GM21515 (cell line): ENCODE measurements around the gene SLC12A8.

Source experiments
- ATAC-seq: cut with Tn5 transposase; IDR thresholded peaks from one replicate; pipeline ENCODE4 v1.9.1; 2021; ENCODE audit not compliant: unreplicated experiment

Gene SLC12A8

DNA sequence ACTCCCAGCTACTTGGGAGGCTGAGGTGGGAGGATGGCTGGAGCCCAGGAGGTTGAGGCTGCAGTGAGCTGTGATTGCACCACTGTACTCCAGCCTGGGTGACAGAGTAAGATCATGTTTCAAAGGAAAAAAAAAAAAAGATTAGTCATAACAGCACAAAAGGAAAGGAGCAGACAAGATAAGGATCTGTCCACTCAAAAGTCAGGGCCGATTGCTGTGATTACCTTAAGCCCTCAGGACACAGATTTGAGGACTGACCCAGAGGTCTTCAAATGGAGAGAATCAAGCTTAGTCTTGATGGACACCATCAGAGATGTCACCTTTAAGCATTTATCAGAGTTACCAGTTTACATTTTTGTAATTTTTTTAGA is 132.9 kb downstream of the SLC12A8 start:
- ATAC-seq: no peak

DNA sequence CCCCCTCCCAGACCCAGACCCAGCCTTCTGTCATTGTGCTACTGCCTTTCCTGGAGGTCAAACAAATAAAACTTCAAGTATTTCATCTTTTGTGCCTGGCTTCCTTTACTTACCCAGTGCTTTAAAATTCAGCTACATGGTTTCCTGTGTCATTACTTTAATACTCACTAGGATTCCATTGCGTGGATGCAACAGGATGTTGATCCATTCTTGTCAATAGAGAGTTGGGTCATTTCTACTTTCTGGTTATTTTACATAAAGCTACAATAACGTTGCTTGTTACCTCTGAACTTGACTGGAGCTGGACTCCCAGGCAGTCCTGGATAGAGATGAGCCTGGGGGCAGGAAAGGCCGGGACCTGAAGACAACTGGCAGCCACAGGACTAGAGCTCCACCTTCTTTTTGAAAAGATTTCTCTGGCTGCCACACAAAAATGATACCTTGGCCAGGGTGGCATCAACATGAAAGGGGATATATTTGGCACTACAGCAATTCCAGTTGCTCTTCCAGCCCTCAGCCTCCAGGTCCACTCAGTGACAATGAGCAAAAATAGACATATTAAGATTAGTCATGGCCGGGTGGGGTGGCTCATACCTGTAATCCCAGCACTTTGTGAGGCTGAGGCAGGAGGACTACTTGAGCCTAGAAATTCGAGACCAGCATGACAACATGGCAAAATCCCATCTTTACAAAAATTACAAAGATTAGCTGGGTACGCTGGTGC is 133.4 kb downstream of the SLC12A8 start:
- ATAC-seq: no peak

DNA sequence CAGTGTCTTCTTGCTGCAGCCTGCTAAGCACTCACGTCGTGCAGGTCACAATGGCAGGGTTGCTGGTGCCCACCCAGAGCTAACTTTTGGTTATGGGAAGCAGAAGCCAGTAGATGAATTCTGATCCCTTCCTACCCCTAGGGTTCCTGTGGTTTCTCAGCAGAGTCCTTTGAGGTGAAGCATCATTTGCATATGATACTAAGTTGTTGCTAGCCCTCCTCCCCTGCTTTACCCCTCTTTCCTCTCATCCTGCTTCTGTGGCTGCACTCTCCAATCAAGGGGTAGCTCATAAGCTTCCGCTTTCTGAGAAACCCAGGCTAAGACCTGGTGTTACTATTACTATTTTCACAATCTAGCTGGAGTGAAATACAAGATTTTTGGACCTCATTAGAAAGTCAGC is 134.7 kb downstream of the SLC12A8 start:
- ATAC-seq: no peak

DNA sequence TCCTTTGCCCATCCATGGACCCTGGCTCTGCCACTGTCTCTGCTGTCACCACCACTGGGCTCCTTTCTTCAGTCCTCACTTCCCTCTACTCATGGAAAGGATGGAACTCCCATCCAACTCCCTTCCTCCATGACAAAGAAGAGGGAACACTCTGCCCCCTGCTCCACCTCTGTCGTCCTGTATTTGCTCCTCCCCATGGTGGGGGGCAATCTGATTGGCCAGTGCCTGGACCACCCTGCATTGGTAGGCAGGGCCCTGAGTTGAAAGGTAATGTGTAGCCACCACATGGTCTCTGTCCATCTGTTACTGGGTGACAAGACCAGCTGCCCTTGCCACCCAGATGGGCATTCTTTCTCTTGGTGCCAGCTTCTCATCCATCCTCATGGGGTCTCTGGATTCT is 136.1 kb downstream of the SLC12A8 start:
- ATAC-seq: no peak

DNA sequence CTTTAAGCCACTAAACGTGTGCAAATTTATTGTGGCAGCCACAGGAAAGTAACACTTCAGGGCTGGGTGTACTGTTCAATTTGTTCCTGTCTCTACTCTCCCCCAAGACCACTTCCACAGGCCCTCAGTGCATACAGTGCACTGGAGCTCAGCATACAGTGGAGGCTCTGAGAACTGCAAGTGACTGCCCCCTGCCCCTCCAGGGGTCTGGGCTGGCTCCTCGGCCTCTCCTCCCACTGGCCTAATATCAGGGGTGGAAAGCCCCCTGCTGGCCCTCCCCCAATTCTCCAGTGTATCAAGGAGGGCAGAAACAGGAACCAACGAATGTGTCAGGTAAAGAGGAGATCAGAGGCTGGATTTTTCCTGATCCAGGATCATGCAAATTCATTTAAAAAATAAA is 136.8 kb downstream of the SLC12A8 start:
- ATAC-seq: no peak

DNA sequence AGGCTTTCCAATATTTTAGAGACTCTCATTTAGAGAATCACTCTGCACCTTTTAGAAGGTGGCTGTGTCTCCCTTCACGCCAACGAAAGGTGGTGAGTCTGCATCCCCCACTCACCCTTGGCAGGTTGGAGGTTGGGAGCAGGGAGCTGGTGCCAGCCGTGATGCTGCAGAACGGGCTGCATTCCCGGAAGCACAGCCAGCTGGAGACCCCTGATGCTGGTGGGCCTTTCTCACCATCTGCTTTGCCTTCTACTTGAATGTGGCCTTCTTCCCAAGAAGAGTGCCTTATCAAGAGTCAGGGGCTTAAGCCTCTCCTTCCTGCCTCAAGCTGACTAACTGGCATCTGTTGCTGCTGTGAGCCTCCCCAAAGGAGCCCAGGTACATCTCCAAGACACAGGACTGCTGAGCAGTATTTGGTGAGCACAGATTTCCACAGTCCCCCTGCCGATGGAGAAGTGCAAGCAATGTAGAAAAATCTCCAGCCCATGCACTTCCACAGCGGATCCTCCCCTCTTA is 139.1 kb downstream of the SLC12A8 start:
- no peak for ATAC-seq

DNA sequence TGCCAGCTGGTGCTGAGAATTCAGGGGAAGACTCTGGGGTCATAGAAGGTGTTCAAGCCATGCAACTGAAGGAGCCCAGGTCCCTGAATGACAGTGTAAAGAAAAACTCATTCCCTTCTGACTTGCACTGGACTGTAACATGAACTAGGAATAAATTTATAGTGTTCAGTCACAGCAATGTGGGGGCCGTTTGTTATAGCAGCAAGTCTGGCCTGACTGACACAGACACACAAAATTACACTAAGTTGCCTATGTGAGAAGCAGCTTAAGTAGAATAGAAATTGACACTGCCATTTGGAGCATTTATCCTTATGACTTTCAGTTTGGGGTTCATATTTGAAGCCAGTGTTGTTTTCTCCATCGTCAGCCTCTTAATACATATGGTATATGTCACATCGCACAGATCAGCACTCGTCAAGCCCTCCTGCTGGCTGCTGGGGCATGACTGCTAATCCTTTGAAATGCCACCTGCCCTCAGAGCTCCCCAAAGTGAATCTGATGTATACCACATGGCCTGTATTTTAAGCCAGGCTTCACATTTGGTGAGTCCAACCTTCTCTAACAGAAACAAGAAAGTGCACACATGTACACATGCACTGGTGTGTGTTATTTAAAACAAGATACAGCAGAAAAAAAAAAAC is 139.7 kb downstream of the SLC12A8 start:
- no peak for ATAC-seq

DNA sequence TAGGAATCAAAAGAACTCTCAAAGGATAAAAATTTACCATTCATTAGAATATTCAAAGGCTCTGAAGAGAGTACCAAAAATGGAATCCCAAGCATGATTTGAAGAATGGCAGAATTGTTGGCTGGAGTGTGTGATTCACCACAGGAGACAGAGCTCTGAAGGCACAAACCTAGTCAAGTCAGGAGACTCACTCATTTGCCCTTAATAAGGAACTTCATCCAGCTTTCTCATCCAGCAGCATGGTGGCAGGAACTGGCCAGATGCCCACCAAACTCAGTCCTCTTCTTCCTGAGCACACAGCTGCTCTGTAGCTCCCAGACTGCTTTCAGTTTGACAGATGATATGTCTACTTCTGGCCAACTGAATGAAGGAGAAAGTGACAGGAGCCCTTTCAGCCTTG is 140.2 kb downstream of the SLC12A8 start:
- no peak for ATAC-seq

DNA sequence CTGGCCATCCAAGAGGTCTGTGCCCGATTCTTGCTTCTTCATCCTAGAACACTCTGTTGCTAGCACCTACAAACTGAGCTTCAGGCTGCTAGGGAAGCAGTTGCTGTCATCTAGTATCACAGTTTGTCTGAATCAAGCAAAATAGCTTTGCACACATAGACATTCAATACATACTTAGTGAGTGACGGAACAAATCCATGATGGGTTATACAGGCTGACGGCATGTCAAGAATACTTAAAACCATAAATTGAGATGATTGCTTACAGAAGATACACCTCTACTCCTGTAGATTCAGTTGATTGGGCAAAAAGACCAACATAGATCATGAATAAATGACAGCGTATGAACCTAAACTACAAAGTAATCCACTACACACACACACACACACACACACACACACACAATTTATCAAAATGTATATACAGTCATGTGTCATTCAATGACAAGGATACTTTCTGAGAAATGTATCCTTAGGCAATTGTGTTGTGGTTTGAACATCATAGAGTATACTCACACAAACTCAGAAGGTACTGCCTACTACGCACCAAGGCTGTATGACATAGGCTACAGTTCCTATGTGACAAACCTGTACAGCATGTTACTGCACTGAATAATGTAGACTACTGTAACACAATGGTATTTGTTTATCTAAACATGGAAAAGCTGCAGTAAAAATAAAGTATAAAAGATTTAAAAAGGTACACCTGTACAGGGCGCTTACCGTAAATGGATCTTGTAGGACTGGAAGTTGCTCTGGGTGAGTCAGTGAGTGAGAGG is 142.4 kb downstream of the SLC12A8 start:
- ATAC-seq: no peak

DNA sequence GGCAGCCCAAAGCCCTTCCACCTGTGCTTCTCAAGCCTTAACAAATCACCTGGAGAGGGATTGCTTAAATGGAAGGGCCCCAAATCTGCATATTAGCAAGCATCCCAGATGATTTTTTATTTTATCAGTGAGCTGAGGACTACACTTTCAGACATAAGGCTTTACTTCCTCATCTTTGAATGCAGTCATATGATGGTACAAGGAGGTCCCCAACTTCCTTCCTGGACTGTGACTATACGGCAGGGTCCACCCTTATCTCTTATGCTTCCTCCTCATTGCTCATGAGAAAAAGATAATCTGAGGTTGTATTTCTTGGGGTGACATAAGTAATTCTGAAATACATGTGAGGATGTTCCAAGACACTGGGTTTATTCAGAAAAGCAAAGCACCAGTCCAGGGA is 143.1 kb downstream of the SLC12A8 start:
- no peak for ATAC-seq

DNA sequence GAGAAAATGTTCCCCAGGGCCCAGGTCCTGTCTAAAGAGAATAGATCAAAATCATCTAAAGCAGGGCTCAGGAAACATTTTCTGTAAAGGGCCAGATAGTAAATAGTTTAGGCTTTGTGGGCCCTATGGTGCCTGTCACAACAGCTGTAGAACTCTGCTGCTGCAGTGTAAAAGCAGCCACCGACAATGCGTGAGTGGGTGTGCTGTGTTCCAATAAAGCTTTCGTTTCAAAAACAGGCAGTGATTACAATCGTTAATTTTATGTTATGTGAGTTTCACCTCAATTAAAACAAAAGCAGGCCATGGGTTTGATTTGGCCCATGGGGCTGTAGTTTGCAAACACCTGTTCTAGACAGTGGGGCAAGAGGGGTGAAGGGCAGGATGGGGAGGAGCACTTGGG is 144.3 kb downstream of the SLC12A8 start:
- no peak for ATAC-seq

DNA sequence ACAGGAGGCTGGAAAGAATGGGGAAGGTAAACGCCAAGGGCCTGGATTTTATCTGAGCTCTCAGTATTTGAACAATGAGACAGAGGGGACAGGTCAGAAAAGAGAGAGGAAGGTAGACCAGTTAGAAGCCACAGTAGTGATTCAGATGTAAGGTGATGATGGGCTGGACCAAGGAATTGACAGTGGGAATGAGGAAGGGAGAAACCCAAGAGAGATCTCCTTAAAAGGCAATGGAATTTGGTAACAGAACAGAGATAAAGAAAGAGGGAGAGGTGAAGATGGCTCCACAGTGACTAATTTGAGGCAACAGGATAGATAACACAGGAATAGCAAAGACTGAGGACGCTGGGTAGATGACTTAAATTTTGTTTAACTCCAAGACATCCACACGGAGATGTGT is 145.3 kb downstream of the SLC12A8 start:
- ATAC-seq: no peak

DNA sequence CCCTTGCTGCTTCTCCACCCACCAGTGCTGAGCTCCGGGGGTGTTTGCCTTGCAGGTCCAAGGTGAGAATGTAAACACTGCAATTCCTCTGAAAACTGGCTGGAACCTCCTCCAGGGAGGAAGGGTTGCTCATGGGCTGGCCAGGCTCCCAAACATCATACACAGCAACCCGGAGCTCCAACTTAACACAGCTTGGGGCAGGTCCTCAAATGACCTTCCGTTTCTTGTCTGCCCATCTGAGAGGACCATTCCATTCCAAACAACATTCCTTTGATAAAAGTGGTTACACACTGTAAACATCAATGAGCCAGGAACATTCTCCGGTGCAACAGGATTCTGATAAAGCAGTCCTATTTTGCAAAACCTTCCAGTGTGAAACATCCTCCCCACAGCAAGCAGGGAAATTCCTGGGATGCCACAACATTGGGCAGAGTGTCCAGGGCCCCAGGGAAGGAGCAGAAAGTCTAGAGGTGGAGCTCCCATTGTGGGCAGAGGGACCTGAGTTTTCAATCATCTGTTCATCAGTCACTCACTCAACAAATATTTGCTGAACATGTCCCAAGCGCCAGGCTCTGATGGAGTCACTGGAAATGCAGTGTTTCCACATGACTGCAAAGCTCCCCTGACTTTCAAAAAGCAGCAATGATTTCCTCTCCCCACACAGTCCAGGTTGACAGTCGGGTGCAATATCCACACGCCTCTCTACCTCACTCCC is 149.5 kb downstream of the SLC12A8 start:
- no peak for ATAC-seq

DNA sequence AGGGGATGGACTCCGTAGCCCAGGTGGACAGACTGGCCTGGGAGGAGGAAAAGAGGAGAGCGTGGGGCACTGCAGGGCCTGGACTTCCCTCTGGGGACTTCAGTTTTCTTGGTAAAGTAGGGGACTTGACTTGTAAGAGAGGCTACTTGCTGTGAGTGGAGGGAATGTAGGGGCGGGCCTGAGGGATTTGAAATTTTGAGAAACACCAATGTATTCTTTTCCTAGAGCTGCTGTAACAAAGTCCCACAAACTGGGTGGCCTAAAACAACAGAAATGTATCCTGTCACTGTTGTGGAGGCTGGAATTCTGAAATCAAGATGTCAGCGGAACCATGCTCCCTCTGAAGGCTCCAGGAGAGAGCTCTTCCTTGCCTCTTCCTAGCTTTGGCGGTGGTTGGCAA is 150.9 kb downstream of the SLC12A8 start:
- ATAC-seq: no peak

DNA sequence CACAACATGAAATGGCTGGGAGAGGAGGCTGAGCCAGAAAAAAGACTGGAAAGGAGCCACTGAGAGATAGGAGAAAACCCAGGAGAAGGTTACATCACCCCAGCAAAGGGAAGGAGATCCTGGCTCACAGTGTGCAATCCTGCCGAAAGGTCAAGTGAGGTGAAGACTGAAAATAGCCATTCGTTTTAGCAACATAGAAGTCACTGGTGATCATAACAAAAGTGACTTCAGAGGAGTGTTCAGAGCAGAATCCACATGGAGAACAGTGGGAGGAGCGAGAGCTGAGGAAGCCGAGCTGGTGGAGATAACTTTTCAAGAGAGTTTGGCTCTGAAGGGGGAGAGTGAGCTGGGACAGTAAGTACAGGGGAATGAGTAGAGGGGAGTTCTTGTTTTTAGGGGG is 151.4 kb downstream of the SLC12A8 start:
- no peak for ATAC-seq

DNA sequence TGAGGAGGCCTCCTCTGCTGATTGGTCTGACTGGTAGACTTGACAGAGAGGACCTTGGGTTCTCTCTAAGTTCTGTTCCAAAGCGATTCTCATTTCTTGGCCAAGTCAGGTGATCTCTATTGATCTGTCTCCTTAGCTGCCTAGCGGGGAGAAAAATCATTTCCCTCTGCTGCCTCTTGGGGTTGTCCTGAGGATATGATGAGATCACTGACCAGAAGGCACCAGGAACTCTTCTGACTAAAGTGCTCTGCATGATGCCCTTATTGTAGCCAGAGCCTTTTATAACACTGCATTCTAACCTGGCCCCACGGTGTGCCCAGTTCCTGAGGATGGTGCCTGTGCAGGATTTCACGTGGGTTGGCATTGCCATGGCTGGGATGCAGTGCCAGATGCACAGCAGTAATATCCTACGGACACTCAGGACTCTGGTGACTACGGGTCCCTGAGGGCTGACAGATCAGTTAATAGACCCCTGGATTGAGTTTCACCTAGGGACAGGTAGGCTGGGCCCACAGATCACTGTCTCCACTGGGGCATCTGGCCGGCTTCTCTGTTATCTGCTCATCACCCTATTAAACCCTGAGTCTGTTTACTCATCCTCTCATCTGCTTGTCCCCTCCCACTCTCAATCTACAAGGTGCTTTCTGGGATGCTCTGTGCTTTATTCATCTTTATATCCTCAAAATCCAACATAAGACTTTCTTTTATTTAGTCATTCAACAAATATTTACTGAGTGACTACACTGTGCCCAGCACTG is 152.9 kb downstream of the SLC12A8 start:
- no peak for ATAC-seq

DNA sequence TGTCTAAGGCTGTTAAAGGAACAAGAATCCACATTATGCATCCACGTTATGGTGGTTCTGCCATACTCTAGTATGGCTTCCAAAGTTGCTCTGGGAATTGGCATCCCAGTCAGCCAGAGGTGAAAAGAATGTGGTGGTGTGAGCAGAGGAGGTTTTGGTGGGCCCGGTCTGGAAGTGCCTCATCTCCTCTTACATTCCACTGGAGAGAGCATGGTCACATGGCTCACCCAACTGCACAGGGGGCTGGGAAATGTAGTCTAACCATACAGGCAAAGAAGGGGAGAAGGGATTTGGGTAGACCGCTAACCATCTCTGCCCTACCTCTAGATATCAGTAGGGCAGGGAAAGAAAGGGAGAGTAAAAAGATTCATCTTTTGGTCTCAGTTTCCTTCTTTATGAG is 153.6 kb downstream of the SLC12A8 start:
- no peak for ATAC-seq

DNA sequence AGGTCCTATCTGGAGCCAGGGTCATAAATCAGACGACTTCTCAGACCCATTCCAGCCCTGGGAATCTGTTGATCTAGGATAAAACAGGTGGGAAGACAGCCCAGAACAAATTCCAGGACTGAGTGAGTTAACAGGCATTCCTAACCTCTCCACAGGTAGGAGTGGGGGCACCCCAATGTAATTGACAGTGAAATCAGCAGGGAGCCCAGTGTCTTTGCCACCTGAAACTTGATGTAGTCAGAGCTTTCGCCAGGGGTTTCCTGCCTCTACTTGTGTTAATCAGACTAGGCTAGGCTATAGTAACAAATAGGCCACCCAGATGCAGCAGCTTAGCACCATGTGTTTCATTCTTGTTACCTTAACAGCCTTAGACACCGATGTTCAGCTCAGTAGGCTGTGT is 154.0 kb downstream of the SLC12A8 start:
- ATAC-seq: no peak

DNA sequence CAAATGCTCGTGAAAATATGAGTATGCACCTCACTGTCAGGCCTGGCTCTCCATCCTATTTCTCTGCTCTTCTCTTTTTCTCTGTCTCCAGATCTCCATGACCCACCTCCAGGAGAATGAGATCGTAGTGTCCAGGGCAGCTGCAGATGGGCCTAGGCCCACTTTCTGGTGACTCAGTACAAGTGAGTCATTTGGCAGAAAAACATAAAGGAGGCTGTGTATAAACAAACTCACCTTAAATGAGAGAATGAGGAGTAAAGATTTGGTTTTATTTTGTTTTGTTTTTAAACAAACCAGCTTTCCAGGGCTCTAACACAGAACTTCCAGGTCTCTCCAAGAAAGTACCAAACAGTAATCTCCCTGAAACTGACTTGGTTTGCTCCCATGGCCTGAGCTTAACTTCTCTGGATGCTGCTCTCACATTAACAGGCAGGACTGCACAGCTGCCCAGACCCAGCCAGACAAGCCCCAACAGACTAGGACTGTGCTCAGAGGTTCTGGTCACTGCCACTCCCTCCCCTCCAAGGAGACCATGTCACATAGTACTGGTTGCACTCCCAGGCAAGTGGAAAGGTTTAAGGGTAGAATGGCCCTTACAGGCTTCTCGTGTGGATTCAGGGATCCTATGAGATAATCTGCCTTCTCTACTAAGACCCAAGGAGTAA is 155.2 kb downstream of the SLC12A8 start:
- ATAC-seq: no peak
